Activated CD4-positive, alpha-beta T cell treated with anti-CD3 and anti-CD28 coated beads for 24 hours (primary cell): ENCODE measurements around the gene PPM1N.
A peak's percentile ranks its signal among the peaks of the same experiment; 100 is the strongest.

Source experiments
- DNase-seq, 2 donors: peaks; one replicate each; pipeline ENCODE4 v3.0.0-alpha.2; 2020; ENCODE audit warnings: low read depth in 2 of 2

PPM1N gene

GRCh38 chr19:45498411-45499195 lies at the start of gene PPM1N:
PPM1N (plus strand) TSS chr19:45498443; CDS start chr19:45498473, 30 bp downstream.
- peak; percentile 49 to 50 for DNase-seq

GRCh38 chr19:45448887-45449299 lies 49.4 kb upstream of the PPM1N start:
- no peak for DNase-seq

GRCh38 chr19:45450012-45450333 lies 48.3 kb upstream of the PPM1N start:
- no peak for DNase-seq

GRCh38 chr19:45451131-45451849 lies 47.0 kb upstream of the PPM1N start:
- no peak for DNase-seq

- DNase-seq, result no peak
These were observed 46.3 kb upstream of the PPM1N start for GRCh38 chr19:45451850-45452387.

GRCh38 chr19:45455707-45456499 lies 42.3 kb upstream of the PPM1N start:
- DNase-seq, result no peak

GRCh38 chr19:45456500-45456815 lies 41.8 kb upstream of the PPM1N start:
- DNase-seq, result no peak

GRCh38 chr19:45457776-45458175 lies 40.5 kb upstream of the PPM1N start:
- DNase-seq, result no peak

- no peak for DNase-seq
These were observed 37.4 kb upstream of the PPM1N start for GRCh38 chr19:45460807-45461347.

- DNase-seq, result no peak
These were observed 36.1 kb upstream of the PPM1N start for GRCh38 chr19:45462174-45462573.

- DNase-seq, result no peak
These were observed 35.0 kb upstream of the PPM1N start for GRCh38 chr19:45463241-45463640.

- no peak for DNase-seq
These were observed 34.0 kb upstream of the PPM1N start for GRCh38 chr19:45464274-45464673.

GRCh38 chr19:45464852-45465441 lies 33.3 kb upstream of the PPM1N start:
- DNase-seq, result no peak

- no peak for DNase-seq
These were observed 31.2 kb upstream of the PPM1N start for GRCh38 chr19:45467115-45467455.

GRCh38 chr19:45467456-45468158 lies 30.6 kb upstream of the PPM1N start, which contains the start of gene FOSB:
FOSB (plus strand) TSS chr19:45467996; CDS start chr19:45468587, 591 bp downstream.
- peak; percentile 88 for DNase-seq

- no peak for DNase-seq
These were observed 30.0 kb upstream of the PPM1N start for GRCh38 chr19:45468159-45468651.

- DNase-seq, result no peak
These were observed 29.5 kb upstream of the PPM1N start for GRCh38 chr19:45468803-45469131.

- DNase-seq, result peak; percentile 88 to 89
These were observed 28.9 kb upstream of the PPM1N start for GRCh38 chr19:45469132-45469944.

GRCh38 chr19:45469945-45470761 lies 28.1 kb upstream of the PPM1N start:
- no peak for DNase-seq
